H1 (cell line): ENCODE results near the gene DKK2. TPM values are rescaled to one million over a fixed set of nuclear protein-coding genes. Genes with fewer than 3 reads are reported as not detected.

Source experiments
- CTCF ChIA-PET: fragments of 300-600 bp; sonication (Branson Sonifier 250); formaldehyde crosslinking; loops from one replicate; lab custom pipeline; 2021; ENCODE audit not compliant: partially characterized antibody; lab: Charles Lee
- POLR2A ChIA-PET: fragments of 300-600 bp; sonication (Branson Sonifier 250); formaldehyde crosslinking; loops from one replicate; lab custom pipeline; 2021; ENCODE audit warnings: inconsistent platforms; ENCODE audit not compliant: partially characterized antibody; lab: Charles Lee
- DNase-seq, 2 experiments: peaks; one replicate each; pipeline versions ENCODE4 v3.0.0 to v3.0.0-alpha.2; 2010 to 2022; ENCODE audit warnings: low spot score in 2 of 2, low read depth in 1 of 2, mixed read lengths in 1 of 2
- FAIRE-seq: peaks from 2 replicates; lab custom pipeline; 2011; peaks lifted over from hg19 to GRCh38; lab: Jason Lieb, UNC
- H2AFZ ChIP-seq: 2 replicates; pipeline ENCODE4 v1.8.1; 2012; ENCODE audit warnings: low read length, inconsistent platforms
- H2AK5ac ChIP-seq: 2 replicates; pipeline ENCODE4 v1.6.1; 2013; ENCODE audit warnings: low read depth, low read length
- H2BK120ac ChIP-seq: replicated peaks from 2 replicates; pipeline ENCODE3; 2013; ENCODE audit warnings: low read depth, low read length, inconsistent platforms
- H2BK12ac ChIP-seq: 2 replicates; pipeline ENCODE4 v1.6.1; 2013; ENCODE audit warnings: low read depth, low read length
- H2BK15ac ChIP-seq: 2 replicates; pipeline ENCODE4 v1.6.1; 2013; ENCODE audit warnings: low read length
- H2BK20ac ChIP-seq: 2 replicates; pipeline ENCODE4 v1.6.1; 2013; ENCODE audit warnings: low read length
- H2BK5ac ChIP-seq: 2 replicates; pipeline ENCODE4 v1.6.1; 2013; ENCODE audit warnings: low read depth, low read length
- H3K14ac ChIP-seq: 2 replicates; pipeline ENCODE4 v1.6.1; 2013; ENCODE audit warnings: inconsistent platforms; ENCODE audit not compliant: insufficient read length
- H3K18ac ChIP-seq: 2 replicates; pipeline ENCODE4 v1.6.1; 2013; ENCODE audit warnings: low read length; ENCODE audit errors: extremely low read depth
- H3K23ac ChIP-seq: 2 replicates; pipeline ENCODE4 v1.6.1; 2013; ENCODE audit warnings: inconsistent platforms; ENCODE audit not compliant: insufficient read length
- H3K23me2 ChIP-seq: 2 replicates; pipeline ENCODE4 v1.6.1; 2013; ENCODE audit warnings: low read depth, low read length
- H3K27ac ChIP-seq: 2 replicates; pipeline ENCODE4 v1.6.1; 2011; ENCODE audit warnings: low read depth, low read length, inconsistent platforms
- H3K27me3 ChIP-seq, 4 experiments: replicated peaks in 1 of 4; 1 replicate in 1 of 4; 2 replicates in 3 of 4; pipeline versions ENCODE4 v1.6.1 to v1.8.1; 2011 to 2013; ENCODE audit warnings: low read length in 3 of 4, mild to moderate bottlenecking in 3 of 4, inconsistent platforms in 2 of 4, mixed read lengths in 2 of 4, moderate library complexity in 1 of 4; ENCODE audit not compliant: control insufficient read depth in 3 of 4, insufficient read depth in 3 of 4; ENCODE audit errors: extremely low read depth in 1 of 4
- H3K36me3 ChIP-seq, 4 experiments: 2 replicates each; pipeline versions ENCODE4 v1.6.1 to v1.8.1; 2011 to 2013; ENCODE audit warnings: mild to moderate bottlenecking in 4 of 4, low read length in 3 of 4, moderate library complexity in 2 of 4, control low read depth in 1 of 4, inconsistent platforms in 1 of 4; ENCODE audit not compliant: insufficient read depth in 4 of 4, control insufficient read depth in 2 of 4
- H3K4ac ChIP-seq: replicated peaks from 2 replicates; pipeline ENCODE3; 2013; ENCODE audit warnings: low read length, low read depth, mixed read lengths, inconsistent platforms; ENCODE audit not compliant: insufficient read length
- H3K4me1 ChIP-seq, 4 experiments: replicated peaks in 1 of 4; 1 replicate in 1 of 4; 2 replicates in 3 of 4; pipeline versions ENCODE4 v1.6.1 to v1.8.1; 2011 to 2013; ENCODE audit warnings: low read length in 3 of 4, inconsistent platforms in 2 of 4, mixed read lengths in 1 of 4; ENCODE audit not compliant: insufficient read depth in 4 of 4, control insufficient read depth in 3 of 4
- H3K4me2 ChIP-seq, 2 experiments: 2 replicates each; pipeline versions ENCODE4 v1.6.1 to v1.8.1; 2011 to 2013; ENCODE audit warnings: low read depth in 2 of 2, low read length in 2 of 2, control low read depth in 1 of 2, inconsistent platforms in 1 of 2, mild to moderate bottlenecking in 1 of 2; ENCODE audit not compliant: insufficient read depth in 1 of 2
- H3K4me3 ChIP-seq, 4 experiments: fragments of 200-600, 300-600 bp in 1 of 4; sonication (generic), shearing (Covaris generic), sonication (Bioruptor Twin) in 1 of 4; 2 replicates each; pipeline versions ENCODE4 v1.5.1 to v1.8.1; 2011 to 2016; ENCODE audit warnings: low read length in 4 of 4, low read depth in 3 of 4, control low read depth in 2 of 4, inconsistent platforms in 2 of 4, mild to moderate bottlenecking in 2 of 4, mixed read lengths in 1 of 4, moderate library complexity in 1 of 4; ENCODE audit not compliant: insufficient read depth in 2 of 4; ENCODE audit errors: extremely low read depth in 1 of 4
- H3K56ac ChIP-seq: replicated peaks from 2 replicates; pipeline ENCODE3; 2013; ENCODE audit warnings: low read depth, mild to moderate bottlenecking, mixed read lengths, low read length, inconsistent platforms; ENCODE audit not compliant: insufficient read length
- H3K79me1 ChIP-seq: 2 replicates; pipeline ENCODE4 v1.6.1; 2013; ENCODE audit warnings: low read depth, low read length, control low read depth
- H3K79me2 ChIP-seq, 2 experiments: 2 replicates each; pipeline versions ENCODE4 v1.6.1 to v1.8.1; 2012 to 2013; ENCODE audit warnings: low read length in 2 of 2, mild to moderate bottlenecking in 2 of 2, inconsistent platforms in 1 of 2; ENCODE audit not compliant: insufficient read depth in 2 of 2, control insufficient read depth in 1 of 2
- H3K9ac ChIP-seq, 4 experiments: replicated peaks in 1 of 4; 1 replicate in 1 of 4; 2 replicates in 3 of 4; pipeline versions ENCODE4 v1.6.1 to v1.8.1; 2011 to 2013; ENCODE audit warnings: low read depth in 3 of 4, low read length in 3 of 4, control low read depth in 2 of 4, mild to moderate bottlenecking in 2 of 4, moderate library complexity in 2 of 4, inconsistent platforms in 1 of 4; ENCODE audit errors: extremely low read depth in 1 of 4
- H3K9me3 ChIP-seq, 2 experiments: 2 replicates each; pipeline versions ENCODE4 v1.6.1 to v1.8.1; 2012 to 2013; ENCODE audit warnings: mild to moderate bottlenecking in 2 of 2, moderate library complexity in 2 of 2, control low read depth in 1 of 2, inconsistent platforms in 1 of 2, low read depth in 1 of 2, low read length in 1 of 2, mixed read lengths in 1 of 2; ENCODE audit not compliant: insufficient read depth in 2 of 2
- H4K20me1 ChIP-seq, 2 experiments: replicated peaks in 1 of 2; 2 replicates each; pipeline versions ENCODE3 to v1.8.1; 2011 to 2013; ENCODE audit warnings: inconsistent platforms in 2 of 2, low read length in 2 of 2, mild to moderate bottlenecking in 1 of 2; ENCODE audit not compliant: insufficient read depth in 2 of 2, control insufficient read depth in 1 of 2
- H4K5ac ChIP-seq: 2 replicates; pipeline ENCODE4 v1.6.1; 2013; ENCODE audit warnings: low read length, low read depth, mixed read lengths, inconsistent platforms; ENCODE audit not compliant: insufficient read length
- H4K8ac ChIP-seq: 2 replicates; pipeline ENCODE4 v1.8.0; 2013; ENCODE audit warnings: mild to moderate bottlenecking, moderate library complexity, low read length, inconsistent platforms; ENCODE audit not compliant: insufficient read depth; ENCODE audit errors: extremely low read depth
- H4K91ac ChIP-seq: replicated peaks from 2 replicates; pipeline ENCODE3; 2013; ENCODE audit warnings: low read length, mixed read lengths, inconsistent platforms; ENCODE audit not compliant: insufficient read length
- EZH2 ChIP-seq: fragments of 200-600 bp; sonication (generic); IDR thresholded peaks from 2 replicates; pipeline ENCODE4 v1.7.1; 2012; ENCODE audit warnings: low read depth, mild to moderate bottlenecking, moderate library complexity, low read length, inconsistent platforms; ENCODE audit not compliant: severe bottlenecking
- JUND ChIP-seq: IDR thresholded peaks from 2 replicates; pipeline ENCODE4 v1.6.1; 2011; ENCODE audit warnings: mild to moderate bottlenecking, improper control_type of control experiment, low read length
- KDM4A ChIP-seq: IDR thresholded peaks from one replicate; pipeline ENCODE4 v1.7.1; 2012; ENCODE audit warnings: low read depth, mild to moderate bottlenecking, moderate library complexity, low read length, inconsistent platforms; ENCODE audit not compliant: severe bottlenecking
- RNF2 ChIP-seq: fragments of 200-900, 300-1000 bp; sonication (generic); IDR thresholded peaks from 2 replicates; pipeline ENCODE4 v1.7.1; 2016; ENCODE audit warnings: borderline replicate concordance, low read depth, mild to moderate bottlenecking, antibody characterized with exemption, low read length; ENCODE audit not compliant: poor library complexity, severe bottlenecking; ENCODE audit errors: missing control alignments
- SAP30 ChIP-seq: fragments of 300-600 bp; sonication (generic); IDR thresholded peaks from 2 replicates; pipeline ENCODE4 v1.7.1; 2012; ENCODE audit warnings: low read length, moderate library complexity, mild to moderate bottlenecking, inconsistent platforms; ENCODE audit not compliant: insufficient read depth, insufficient replicate concordance
- SUZ12 ChIP-seq: fragments of 200-600 bp; sonication (generic); IDR thresholded peaks from 2 replicates; pipeline ENCODE4 v1.6.1; 2012; ENCODE audit warnings: mild to moderate bottlenecking, inconsistent platforms, low read length, moderate library complexity, mixed read lengths
- TEAD4 ChIP-seq: IDR thresholded peaks from 2 replicates; pipeline ENCODE4 v1.6.1; 2012; ENCODE audit warnings: low read depth, low read length, inconsistent platforms, mixed read lengths
- WGBS, 2 experiments: shearing (Covaris generic) in 1 of 2; methylation state at CpG; one replicate each; pipeline versions ENCODE4 v1.1.6 to v1.1.7; 2013 to 2015; ENCODE audit warnings: low lambda C conversion rate in 2 of 2, mixed read lengths in 2 of 2, inconsistent platforms in 1 of 2, low coverage in 1 of 2, missing lambda C conversion rate in 1 of 2; ENCODE audit not compliant: insufficient replicate concordance in 2 of 2, insufficient coverage in 1 of 2, insufficient read length in 1 of 2; ENCODE audit errors: extremely low coverage in 1 of 2, missing lambda C conversion rate in 1 of 2; 5-methylcytosine and 5-hydroxymethylcytosine counted together
- polyA plus RNA-seq, 7 experiments: library from polyadenylated mRNA; depleted of rRNA in 3 of 7; stranded (reverse) in 5 of 7; unstranded in 2 of 7; fragments of >200 nt in 5 of 7; fragments of 200-250 nt in 2 of 7; gene quantifications; 1 replicate in 5 of 7; 2 replicates in 1 of 7; 4 replicates in 1 of 7; pipeline versions ENCODE4 v1.2.1 to v1.2.3, GENCODE V29; 2011 to 2013; ENCODE audit warnings: missing spikeins in 2 of 7, mixed read lengths in 2 of 7
- total RNA-seq: library from RNA; stranded (reverse); fragmentation: NEBNext Ultra II Directional; extraction: Animal tissue kit (Norgen Biotek cat#: 25700); gene quantifications from 2 replicates; pipeline ENCODE4 v1.2.1, GENCODE V29; 2021

DKK2 gene
- total and polyA plus RNA-seq, 2 of the 8 experiments (the other 6 are each of a cell fraction or from before 2014, with no cell fraction given) = 0.09 to 0.13 TPM

DNA sequence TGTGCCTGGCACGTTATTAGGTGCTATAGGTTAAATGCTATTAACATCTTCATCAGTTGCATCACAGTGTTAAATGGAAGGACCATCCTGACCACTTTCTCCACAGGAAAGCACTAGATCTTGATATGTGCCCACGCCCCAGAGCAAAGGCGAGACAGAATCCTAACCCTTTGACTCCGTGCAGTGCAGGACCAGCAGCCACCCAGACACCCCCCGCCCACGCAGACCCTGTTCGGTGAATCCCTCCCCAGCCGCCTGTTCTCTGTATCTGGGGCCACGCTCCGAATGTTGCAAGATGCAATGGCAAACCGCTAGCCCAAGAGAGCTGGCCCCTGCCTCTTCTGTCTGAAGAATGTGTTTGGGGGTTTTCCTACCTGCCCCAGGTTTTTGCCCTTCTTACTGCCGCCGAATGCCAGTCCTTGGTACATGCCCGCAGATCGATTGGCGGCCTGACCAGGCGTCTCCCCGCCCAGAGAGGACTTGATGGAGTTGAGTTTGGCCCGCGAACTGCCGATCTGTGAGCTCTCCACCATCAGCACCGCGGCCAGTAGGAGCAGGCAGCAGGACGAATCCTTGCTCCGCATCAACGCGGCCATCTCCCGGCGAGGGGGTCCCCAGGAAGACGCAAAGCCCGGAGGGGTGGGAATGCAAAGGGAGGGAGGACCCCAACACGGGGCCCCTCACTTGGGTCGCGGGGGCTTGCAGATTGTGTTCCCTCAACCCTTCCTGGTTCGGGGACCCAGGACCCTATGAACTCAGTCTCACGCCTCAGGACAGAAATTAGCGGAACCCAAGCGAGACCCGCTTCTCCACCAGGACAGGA lies 906 bp downstream of the DKK2 start:
- H3K4me2 ChIP-seq = peak overlapping the region; percentile 90 to 99
- no peak overlapping the region for H2BK12ac ChIP-seq
- H3K4ac ChIP-seq = no peak overlapping the region
- no peak overlapping the region for H3K14ac ChIP-seq
- no peak overlapping the region; the same call in 1 of the 2 replicates for H4K8ac ChIP-seq
- no peaks in the 10 kb centered on the region for H3K9me3 ChIP-seq
- no peak overlapping the region for H3K18ac ChIP-seq
- DNase-seq = peak in 1 of 2 experiments; percentile 66
- FAIRE-seq = no peak
- no peaks in the 10 kb centered on the region for H3K79me2 ChIP-seq
- no peak overlapping the region for H3K23ac ChIP-seq
- no peaks in the 10 kb centered on the region for H3K79me1 ChIP-seq
- H3K56ac ChIP-seq = no peak overlapping the region
- H3K23me2 ChIP-seq = peaks cover 18% of the 10 kb centered on the region
- no peak overlapping the region for H3K9ac ChIP-seq
- 5% methylated on average over 30 of the region's 39 CpGs; no CpG with 5 or more reads in 1 of the 2 experiments for WGBS, 2 experiments
- no peak overlapping the region for H4K91ac ChIP-seq
- H4K5ac ChIP-seq = no peak overlapping the region
- TF ChIP-seq SAP30 = peak; percentile 67
- peak; percentile 64 for TF ChIP-seq EZH2
- no peak for TF ChIP-seq TEAD4
- TF ChIP-seq KDM4A = peak; percentile 90
- TF ChIP-seq RNF2 = peak; percentile 29
- no peak for TF ChIP-seq JUND
- TF ChIP-seq SUZ12 = peak; percentile 40
- TF ChIP-seq, all 59 proteins: peak for 5
- H2BK20ac ChIP-seq = no peak overlapping the region
- H3K27ac ChIP-seq = no peak overlapping the region
- no peak overlapping the region for H2BK5ac ChIP-seq
- peak overlapping the region; percentile 37 to 63 (median 58) for H3K4me3 ChIP-seq
- H3K4me1 ChIP-seq = peaks cover 0 to 13% (median 2%) of the 10 kb centered on the region in 4 experiments; a peak in 5 of 7 replicates
- CTCF ChIA-PET = interaction anchor here (0.6 to 3.2 kb wide), 22 partner anchors 9 to 540 kb away, joined by 3 to 15 read pairs (median 4); no protein-coding TSS in a partner anchor
- POLR2A ChIA-PET = interaction anchor here (1.2 kb wide), 1 partner anchor 151 kb away, joined by 3 read pairs; no protein-coding TSS in a partner anchor
- H2AK5ac ChIP-seq = no peak overlapping the region
- no peak overlapping the region for H2BK120ac ChIP-seq
- H3K27me3 ChIP-seq = peaks cover 25 to 46% (median 40%) of the 10 kb centered on the region in 4 experiments
- H4K20me1 ChIP-seq = no peaks in the 10 kb centered on the region
- H3K36me3 ChIP-seq = no peaks in the 10 kb centered on the region
- H2AFZ ChIP-seq = no peak overlapping the region
- H2BK15ac ChIP-seq = no peak overlapping the region
